Measurements from ENCODE around the gene NTM.

Gene NTM

DNA sequence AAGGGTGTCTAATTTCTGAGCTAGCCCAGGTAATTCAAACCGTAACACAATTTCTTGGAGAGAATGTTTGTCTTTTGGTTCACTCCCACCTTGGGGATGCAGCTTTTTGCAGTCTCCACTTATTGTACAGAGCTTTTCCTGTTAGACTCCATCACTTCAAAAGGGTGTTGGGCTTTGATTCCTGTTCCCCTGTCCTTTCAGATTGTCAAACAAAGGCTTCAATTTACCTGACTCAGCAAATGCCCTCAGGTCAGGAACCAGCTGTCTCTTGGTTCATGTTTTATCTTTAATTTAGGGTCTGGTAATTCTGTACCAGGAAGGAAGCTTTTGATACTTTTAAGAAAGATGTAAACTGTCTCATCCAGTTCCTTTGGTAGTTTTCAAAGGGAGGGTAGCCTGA lies 880.6 kb downstream of the NTM start:
- ChIA-PET POLR2A (no interaction called here), CTCF (no interaction called here)
- TF ChIP-seq FOXM1 (IDR thresholded peaks at IDR 0.05; ENCODE audit: borderline replicate concordance) (no peak), FOXK2 (IDR thresholded peaks at IDR 0.05) (no peak), NFRKB (IDR thresholded peaks at IDR 0.05) (no peak), BHLHE40 (IDR thresholded peaks at IDR 0.05; ENCODE audit: borderline replicate concordance) (no peak), TARDBP (IDR thresholded peaks at IDR 0.05) (no peak), FOXA1 (IDR thresholded peaks at IDR 0.05) (no peak), SP1 (IDR thresholded peaks at IDR 0.05) (no peak), L3MBTL2 (conservative IDR thresholded peaks at IDR 0.05) (no peak), LEF1 (IDR thresholded peaks at IDR 0.05; ENCODE audit: borderline replicate concordance) (no peak)
- DNase-seq (ENCODE audit: extremely low spot score) = no peak

DNA sequence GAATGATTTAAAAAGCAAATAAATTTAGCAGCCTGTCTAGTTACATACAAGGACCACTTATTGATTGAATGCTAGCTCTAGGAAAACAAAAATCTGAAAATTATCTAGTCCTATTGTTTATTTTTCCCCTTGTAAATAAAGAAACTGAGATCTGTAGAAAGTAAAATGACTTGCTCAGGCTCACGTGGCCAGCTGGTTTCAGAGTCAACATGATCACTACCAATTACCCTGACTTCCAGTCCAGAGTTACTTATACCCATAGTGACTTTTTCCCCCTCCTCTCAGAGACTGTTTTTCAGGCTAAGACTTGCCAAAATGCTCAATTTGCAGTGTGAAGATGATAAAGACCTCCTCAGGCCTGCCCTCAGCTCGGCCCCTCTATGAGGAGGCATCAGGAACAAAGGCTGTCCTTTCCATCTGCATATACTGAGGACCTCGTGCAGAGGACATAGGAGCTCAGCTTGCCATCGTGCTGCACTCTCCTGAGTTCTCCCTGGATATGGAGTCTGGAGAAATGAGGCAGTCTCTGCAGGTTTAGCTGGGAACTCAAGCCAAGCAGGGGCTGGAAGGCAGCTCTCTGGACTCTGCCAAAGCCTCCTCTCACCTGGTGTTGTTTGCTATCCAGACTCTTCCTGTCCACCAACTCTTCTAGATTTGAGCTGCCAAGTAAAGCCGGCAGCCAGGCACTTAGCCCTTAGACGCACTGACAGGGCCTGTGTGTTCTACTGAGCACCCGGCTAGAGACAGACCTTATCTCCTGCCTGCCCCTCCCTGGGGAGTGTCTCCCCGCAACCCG lies 883.3 kb downstream of the NTM start:
- TF ChIP-seq ARNT (IDR thresholded peaks at IDR 0.05) (no peak), LEF1 (IDR thresholded peaks at IDR 0.05; ENCODE audit: borderline replicate concordance) (no peak), TARDBP (IDR thresholded peaks at IDR 0.05) (no peak), SP1 (IDR thresholded peaks at IDR 0.05) (no peak), SUZ12 (IDR thresholded peaks at IDR 0.05) (no peak), HDGF (IDR thresholded peaks at IDR 0.05; ENCODE audit: borderline replicate concordance) (no peak)
- TF ChIP-seq, protein P1, sequence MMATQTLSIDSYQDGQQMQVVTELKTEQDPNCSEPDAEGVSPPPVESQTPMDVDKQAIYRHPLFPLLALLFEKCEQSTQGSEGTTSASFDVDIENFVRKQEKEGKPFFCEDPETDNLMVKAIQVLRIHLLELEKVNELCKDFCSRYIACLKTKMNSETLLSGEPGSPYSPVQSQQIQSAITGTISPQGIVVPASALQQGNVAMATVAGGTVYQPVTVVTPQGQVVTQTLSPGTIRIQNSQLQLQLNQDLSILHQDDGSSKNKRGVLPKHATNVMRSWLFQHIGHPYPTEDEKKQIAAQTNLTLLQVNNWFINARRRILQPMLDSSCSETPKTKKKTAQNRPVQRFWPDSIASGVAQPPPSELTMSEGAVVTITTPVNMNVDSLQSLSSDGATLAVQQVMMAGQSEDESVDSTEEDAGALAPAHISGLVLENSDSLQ (IDR thresholded peaks at IDR 0.05) = no peak
- POLR2A ChIA-PET = no interaction called here
- DNase-seq (ENCODE audit: extremely low spot score) = no peak
- CTCF ChIA-PET = no interaction called here

DNA sequence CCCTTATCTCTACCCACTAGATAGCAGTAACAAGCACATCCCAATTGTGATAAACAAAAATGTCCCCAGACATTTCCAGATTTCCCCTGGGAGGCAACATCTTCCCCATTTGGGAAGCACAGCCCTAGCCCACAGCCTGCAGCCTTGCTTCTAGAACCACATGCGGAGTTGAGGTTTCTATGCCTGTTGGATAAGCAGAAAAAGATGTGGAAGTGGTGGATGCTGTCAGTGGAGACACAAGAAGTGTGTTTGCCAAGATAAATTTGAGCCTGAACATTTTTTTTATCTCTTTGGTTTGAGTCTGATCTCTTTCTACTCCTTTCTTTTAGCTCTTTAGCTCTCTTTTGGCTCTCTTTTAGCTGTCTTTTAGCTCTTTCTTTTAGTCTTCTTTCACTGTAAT lies 884.5 kb downstream of the NTM start:
- no peak for DNase-seq (ENCODE audit: extremely low spot score)
- TF ChIP-seq CTBP1 (IDR thresholded peaks at IDR 0.05; ENCODE audit: borderline replicate concordance) (no peak), FOXM1 (IDR thresholded peaks at IDR 0.05; ENCODE audit: borderline replicate concordance) (no peak), FOXK2 (IDR thresholded peaks at IDR 0.05) (no peak), SUZ12 (IDR thresholded peaks at IDR 0.05) (no peak), ZNF384 (IDR thresholded peaks at IDR 0.05) (no peak), FOXA1 (IDR thresholded peaks at IDR 0.05) (no peak), BHLHE40 (IDR thresholded peaks at IDR 0.05; ENCODE audit: borderline replicate concordance) (no peak), TARDBP (IDR thresholded peaks at IDR 0.05) (no peak), LEF1 (IDR thresholded peaks at IDR 0.05; ENCODE audit: borderline replicate concordance) (no peak), HDGF (IDR thresholded peaks at IDR 0.05; ENCODE audit: borderline replicate concordance) (no peak), ELF4 (IDR thresholded peaks at IDR 0.05) (no peak), ARNT (IDR thresholded peaks at IDR 0.05) (no peak), NFRKB (IDR thresholded peaks at IDR 0.05) (no peak), SP1 (IDR thresholded peaks at IDR 0.05) (no peak), L3MBTL2 (conservative IDR thresholded peaks at IDR 0.05) (no peak)
- TF ChIP-seq, protein P1 (IDR thresholded peaks at IDR 0.05) = no peak
- CTCF ChIA-PET = no interaction called here
- POLR2A ChIA-PET = no interaction called here

DNA sequence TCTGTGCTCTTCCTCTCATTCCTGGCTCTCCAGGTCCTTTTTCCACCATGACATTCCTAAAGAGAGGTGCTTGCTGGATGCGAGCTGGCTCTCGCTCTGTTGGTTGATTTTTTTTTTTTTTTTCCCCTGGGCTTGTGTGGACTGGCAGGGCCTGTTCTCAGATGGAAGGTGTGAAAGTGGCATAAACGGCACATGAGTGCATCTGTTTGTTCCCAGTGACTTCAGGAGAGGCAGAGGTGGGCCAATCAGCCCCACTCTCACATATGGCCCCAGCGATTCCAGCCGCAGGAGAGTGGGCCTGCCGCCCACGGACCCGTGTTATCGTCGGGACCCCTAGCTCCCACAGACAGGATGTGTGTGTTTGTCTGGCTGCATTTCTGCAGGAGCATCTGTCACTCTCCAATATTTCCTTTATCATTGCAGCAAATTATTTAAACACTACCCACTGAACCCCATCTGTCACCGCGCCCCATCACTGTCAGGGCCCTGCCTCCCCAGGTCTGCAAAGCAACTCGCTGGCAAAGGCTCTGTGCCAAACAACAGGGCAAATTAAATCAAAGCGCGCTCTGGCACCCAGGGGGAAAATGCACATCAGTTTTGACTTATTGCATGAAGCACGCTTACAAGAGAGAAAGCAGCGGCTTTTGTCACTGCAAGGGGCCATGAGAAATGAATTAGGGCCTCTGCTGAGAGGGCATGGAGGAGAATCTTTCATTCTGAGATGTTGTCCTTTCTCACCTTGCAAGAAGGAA lies 886.3 kb downstream of the NTM start:
- CTCF ChIA-PET = no interaction called here
- POLR2A ChIA-PET = no interaction called here
- DNase-seq (ENCODE audit: extremely low spot score) = no peak
- TF ChIP-seq FOXA1 (IDR thresholded peaks at IDR 0.05) (no peak), SUZ12 (IDR thresholded peaks at IDR 0.05) (no peak)

DNA sequence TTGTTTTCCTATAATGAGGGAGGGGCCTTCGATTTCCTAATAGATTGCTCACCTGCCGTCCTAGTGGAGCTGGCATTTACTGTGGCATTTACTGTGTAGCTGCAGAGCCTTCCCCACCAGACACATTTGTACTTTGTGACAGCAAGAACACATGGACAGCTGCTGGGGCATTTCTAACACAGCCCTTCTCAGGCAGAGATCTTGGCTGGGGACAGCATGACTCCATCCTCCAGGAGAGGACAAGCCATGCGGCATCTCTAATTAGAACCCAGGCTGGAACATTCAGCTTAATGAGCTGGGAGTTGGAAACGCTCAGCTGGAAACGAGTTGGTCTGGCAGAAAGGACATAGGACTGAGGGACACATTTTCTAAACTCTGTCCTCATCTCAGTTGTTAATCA lies 887.5 kb downstream of the NTM start:
- ChIA-PET POLR2A (no interaction called here), CTCF (no interaction called here)
- no peak for DNase-seq (ENCODE audit: extremely low spot score)
- no peak for TF ChIP-seq HDGF (IDR thresholded peaks at IDR 0.05; ENCODE audit: borderline replicate concordance)
- no peak for TF ChIP-seq SP1 (IDR thresholded peaks at IDR 0.05)
- TF ChIP-seq LEF1 (IDR thresholded peaks at IDR 0.05; ENCODE audit: borderline replicate concordance) = no peak
- no peak for TF ChIP-seq FOXA1 (IDR thresholded peaks at IDR 0.05)
- TF ChIP-seq, protein P1 (IDR thresholded peaks at IDR 0.05) = no peak

DNA sequence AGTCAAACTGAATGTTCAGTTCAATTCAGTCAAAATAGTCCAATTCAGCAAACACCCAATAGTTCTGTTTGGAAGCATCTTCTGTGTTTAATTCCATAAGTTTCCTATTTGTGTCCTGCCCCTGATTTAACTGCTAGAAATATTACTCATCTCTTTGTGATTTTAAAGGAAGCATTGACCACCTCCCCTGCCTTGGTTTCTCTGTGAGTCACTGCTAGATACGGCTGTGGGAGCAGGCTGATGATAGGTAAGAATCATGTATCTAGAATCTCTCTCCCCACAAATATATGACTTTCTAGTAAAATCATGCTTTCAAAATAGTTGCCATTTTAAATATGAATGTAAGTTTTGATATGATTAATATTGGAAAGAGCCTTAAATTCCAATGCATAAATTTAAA lies 888.5 kb downstream of the NTM start:
- ChIA-PET POLR2A (no interaction called here), CTCF (no interaction called here)
- no peak for DNase-seq (ENCODE audit: extremely low spot score)
- TF ChIP-seq CTBP1 (IDR thresholded peaks at IDR 0.05; ENCODE audit: borderline replicate concordance) (no peak), L3MBTL2 (conservative IDR thresholded peaks at IDR 0.05) (no peak), TARDBP (IDR thresholded peaks at IDR 0.05) (no peak)
- TF ChIP-seq, protein P1 (IDR thresholded peaks at IDR 0.05) = no peak
